Smooth muscle cell (in vitro differentiated cells): ENCODE measurements around the gene PANK2. TPM values are rescaled to one million over a fixed set of nuclear protein-coding genes. Genes with fewer than 3 reads are reported as not detected.
"Not testable (repeated sequence)": the region's sequence is repeated elsewhere in the genome, so short reads cannot be mapped to it uniquely, and the experiment has no call there.

ENCODE experiments used
- DNase-seq: peaks from one replicate; lab custom pipeline; 2025; ENCODE audit not compliant: unreplicated experiment; lab: John Stamatoyannopoulos, UW
- H2AFZ ChIP-seq: fragments of 200-600 bp; sonication (generic); 2 replicates; pipeline ENCODE4 v1.6.0; 2016; ENCODE audit warnings: antibody characterized with exemption, low read depth, mild to moderate bottlenecking
- H3F3A ChIP-seq: fragments of 200-600 bp; sonication (generic); 2 replicates; pipeline ENCODE4 v1.6.0; 2017; ENCODE audit warnings: antibody characterized with exemption, low read depth
- H3K27ac ChIP-seq: fragments of 200-600 bp; sonication (generic); 2 replicates; pipeline ENCODE4 v1.5.1; 2016; ENCODE audit warnings: low read depth, mild to moderate bottlenecking
- H3K27me3 ChIP-seq: fragments of 200-600 bp; sonication (generic); 2 replicates; pipeline ENCODE4 v1.6.1; 2016; ENCODE audit warnings: low read depth, mild to moderate bottlenecking
- H3K36me3 ChIP-seq: fragments of 200-600 bp; sonication (generic); 2 replicates; pipeline ENCODE4 v1.5.1; 2016; ENCODE audit warnings: low read depth
- H3K4me1 ChIP-seq: fragments of 200-600 bp; sonication (generic); 2 replicates; pipeline ENCODE4 v1.5.1; 2016; ENCODE audit warnings: low read depth
- H3K4me2 ChIP-seq: fragments of 200-600 bp; sonication (generic); 2 replicates; pipeline ENCODE4 v1.6.0; 2016; ENCODE audit warnings: mild to moderate bottlenecking
- H3K4me3 ChIP-seq: fragments of 200-600 bp; sonication (generic); 2 replicates; pipeline ENCODE4 v1.5.1; 2016; ENCODE audit warnings: mild to moderate bottlenecking
- H3K79me2 ChIP-seq: fragments of 200-600 bp; sonication (generic); 2 replicates; pipeline ENCODE4 v1.6.0; 2016; ENCODE audit warnings: low read depth, mild to moderate bottlenecking
- H3K9ac ChIP-seq: fragments of 200-600 bp; sonication (generic); 2 replicates; pipeline ENCODE4 v1.6.0; 2016; ENCODE audit warnings: low read depth
- H3K9me3 ChIP-seq: fragments of 200-600 bp; sonication (generic); replicated peaks from 2 replicates; pipeline ENCODE4 v1.5.1; 2016; ENCODE audit warnings: low read depth
- H4K20me1 ChIP-seq: fragments of 200-600 bp; sonication (generic); 2 replicates; pipeline ENCODE4 v1.6.0; 2016; ENCODE audit warnings: low read depth
- CTCF ChIP-seq: fragments of 200-600 bp; sonication (generic); IDR thresholded peaks from 2 replicates; pipeline ENCODE4 v1.5.1; 2017; ENCODE audit warnings: borderline replicate concordance, mild to moderate bottlenecking, antibody characterized with exemption; ENCODE audit not compliant: insufficient read depth, poor library complexity, severe bottlenecking
- WGBS: methylation state at CpG from one replicate; pipeline ENCODE4 v1.1.7; 2016; ENCODE audit warnings: low lambda C conversion rate; 5-methylcytosine and 5-hydroxymethylcytosine counted together
- polyA plus RNA-seq: library from polyadenylated mRNA; unstranded; fragments of >200 nt; fragmentation: Nextera tagmentation; extraction: Ambion mirVana; gene quantifications from 2 replicates; pipeline ENCODE4 v1.2.1, GENCODE V29; 2016
- total RNA-seq: library from RNA; depleted of rRNA; stranded (reverse); fragments of >200 nt; gene quantifications from 2 replicates; pipeline ENCODE4 v1.2.3, GENCODE V29; 2014

The PANK2 gene
- total and polyA plus RNA-seq, 2 experiments from 2014 or later, result 24.7 to 40.8 TPM

GRCh38 chr20:3937618-3938017 is 48.4 kb downstream of the PANK2 start:
- no peaks in the 10 kb centered on the region for H3K79me2 ChIP-seq
- H3K4me2 ChIP-seq, result no peak overlapping the region
- no peaks in the 10 kb centered on the region for H3K9me3 ChIP-seq
- H3F3A ChIP-seq, result no peaks in the 10 kb centered on the region
- WGBS, result 100% methylated on average over 3 of the region's 3 CpGs
- no peak overlapping the region for H3K27ac ChIP-seq
- TF ChIP-seq CTCF, result no peak
- no peaks in the 10 kb centered on the region for H3K4me1 ChIP-seq
- peaks cover 12% of the 10 kb centered on the region for H3K36me3 ChIP-seq
- no peaks in the 10 kb centered on the region for H4K20me1 ChIP-seq
- H3K27me3 ChIP-seq, result no peaks in the 10 kb centered on the region
- no peak overlapping the region for H2AFZ ChIP-seq
- no peak overlapping the region for H3K9ac ChIP-seq
- DNase-seq, result no peak
- H3K4me3 ChIP-seq, result no peak overlapping the region

- no peaks in the 10 kb centered on the region for H4K20me1 ChIP-seq
- H3K79me2 ChIP-seq, result no peaks in the 10 kb centered on the region
- no peak for DNase-seq
- no peak overlapping the region for H3K27ac ChIP-seq
- no peak overlapping the region for H3K4me3 ChIP-seq
- H3K4me2 ChIP-seq, result no peak overlapping the region
- no peak overlapping the region for H3K9ac ChIP-seq
- 90% methylated on average over 6 of the region's 6 CpGs for WGBS
- H3K4me1 ChIP-seq, result no peaks in the 10 kb centered on the region
- H2AFZ ChIP-seq, result no peak overlapping the region
- H3K9me3 ChIP-seq, result no peaks in the 10 kb centered on the region
- no peaks in the 10 kb centered on the region for H3K27me3 ChIP-seq
- TF ChIP-seq CTCF, result no peak
- H3F3A ChIP-seq, result no peaks in the 10 kb centered on the region
- peaks cover 21% of the 10 kb centered on the region for H3K36me3 ChIP-seq
Observed at GRCh38 chr20:3940905-3941304, 51.7 kb downstream of the PANK2 start.

GRCh38 chr20:3946666-3947065 is 57.5 kb downstream of the PANK2 start:
- H3K27ac ChIP-seq, DNase-seq, H3F3A ChIP-seq, H3K9me3 ChIP-seq, H3K4me3 ChIP-seq, H3K4me1 ChIP-seq, H3K79me2 ChIP-seq, H3K4me2 ChIP-seq, H2AFZ ChIP-seq, H3K27me3 ChIP-seq, H3K9ac ChIP-seq, H4K20me1 ChIP-seq, H3K36me3 ChIP-seq: not testable (repeated sequence)
- WGBS, result 97% methylated on average over 7 of the region's 7 CpGs

GRCh38 chr20:3964719-3965118 is 75.5 kb downstream of the PANK2 start:
- Histone ChIP-seq H3K27ac (no peak overlapping the region), H4K20me1 (peaks cover 75% of the 10 kb centered on the region), H2AFZ (no peak overlapping the region), H3F3A (no peaks in the 10 kb centered on the region), H3K36me3 (no peaks in the 10 kb centered on the region), H3K9me3 (no peaks in the 10 kb centered on the region), H3K27me3 (no peaks in the 10 kb centered on the region), H3K4me2 (no peak overlapping the region), H3K79me2 (peaks cover 25% of the 10 kb centered on the region), H3K4me3 (no peak overlapping the region), H3K4me1 (no peaks in the 10 kb centered on the region), H3K9ac (no peak overlapping the region)
- TF ChIP-seq CTCF, result no peak
- DNase-seq, result no peak
- 91% methylated on average over 3 of the region's 3 CpGs for WGBS
